HepG2 (cell line): ENCODE data around the gene NAA38.

Experiments used
- EP300 ChIP-seq, 3 experiments: sonication (generic) in 1 of 3; formaldehyde crosslinking in 1 of 3; IDR thresholded peaks; 2 replicates each; pipeline versions ENCODE4 v1.5.1 to v1.6.1; 2011 to 2020; ENCODE audit warnings: low read depth in 2 of 3, low read length in 2 of 3, borderline replicate concordance in 1 of 3, improper control_type of control experiment in 1 of 3, mild to moderate bottlenecking in 1 of 3, missing genetic modification reagents in 1 of 3, moderate library complexity in 1 of 3
- KDM1A ChIP-seq: IDR thresholded peaks from 2 replicates; pipeline ENCODE4 v1.6.1; 2016; ENCODE audit warnings: missing compliant biosample characterization
- ZNF274 ChIP-seq: sonication (generic); formaldehyde crosslinking; IDR thresholded peaks from 2 replicates; pipeline ENCODE4 v1.5.1; 2020; ENCODE audit warnings: mild to moderate bottlenecking, missing genetic modification reagents
- ZNF441 ChIP-seq: sonication (generic); formaldehyde crosslinking; IDR thresholded peaks from 2 replicates; pipeline ENCODE4 v1.7.0; 2021; ENCODE audit warnings: missing genetic modification reagents, borderline replicate concordance
- TF ChIP-seq, protein P1 (sequence below): sonication (generic); formaldehyde crosslinking; IDR thresholded peaks from 2 replicates; pipeline ENCODE4 v1.5.0; 2020; ENCODE audit warnings: mild to moderate bottlenecking, missing genetic modification reagents, moderate library complexity
- TF ChIP-seq, protein P2 (sequence below): sonication (generic); formaldehyde crosslinking; IDR thresholded peaks from 2 replicates; pipeline ENCODE4 v1.4.0; 2020; ENCODE audit warnings: missing genetic modification reagents
- TF ChIP-seq, protein P3 (sequence below): fragments of 450-650 bp; IDR thresholded peaks from 2 replicates; pipeline ENCODE4 v1.6.1; 2016

GRCh38 chr17:7883781-7884386 lies 26.5 kb upstream of the NAA38 start:
- no peak for TF ChIP-seq ZNF274 (CRISPR knock-in tag)
- no peak for TF ChIP-seq ZNF441 (CRISPR knock-in tag)
- TF ChIP-seq, protein P1, sequence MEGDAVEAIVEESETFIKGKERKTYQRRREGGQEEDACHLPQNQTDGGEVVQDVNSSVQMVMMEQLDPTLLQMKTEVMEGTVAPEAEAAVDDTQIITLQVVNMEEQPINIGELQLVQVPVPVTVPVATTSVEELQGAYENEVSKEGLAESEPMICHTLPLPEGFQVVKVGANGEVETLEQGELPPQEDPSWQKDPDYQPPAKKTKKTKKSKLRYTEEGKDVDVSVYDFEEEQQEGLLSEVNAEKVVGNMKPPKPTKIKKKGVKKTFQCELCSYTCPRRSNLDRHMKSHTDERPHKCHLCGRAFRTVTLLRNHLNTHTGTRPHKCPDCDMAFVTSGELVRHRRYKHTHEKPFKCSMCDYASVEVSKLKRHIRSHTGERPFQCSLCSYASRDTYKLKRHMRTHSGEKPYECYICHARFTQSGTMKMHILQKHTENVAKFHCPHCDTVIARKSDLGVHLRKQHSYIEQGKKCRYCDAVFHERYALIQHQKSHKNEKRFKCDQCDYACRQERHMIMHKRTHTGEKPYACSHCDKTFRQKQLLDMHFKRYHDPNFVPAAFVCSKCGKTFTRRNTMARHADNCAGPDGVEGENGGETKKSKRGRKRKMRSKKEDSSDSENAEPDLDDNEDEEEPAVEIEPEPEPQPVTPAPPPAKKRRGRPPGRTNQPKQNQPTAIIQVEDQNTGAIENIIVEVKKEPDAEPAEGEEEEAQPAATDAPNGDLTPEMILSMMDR (CRISPR knock-in tag): no peak
- no peak for TF ChIP-seq KDM1A (CRISPR knock-in tag)
- TF ChIP-seq EP300 (IDR thresholded peaks at IDR 0.05; ENCODE audit: low read depth in 2 of 2, low read length in 2 of 2): no peak
- TF ChIP-seq EP300 (CRISPR knock-in tag; IDR thresholded peaks at IDR 0.05; ENCODE audit: borderline replicate concordance): no peak
- TF ChIP-seq, protein P2, sequence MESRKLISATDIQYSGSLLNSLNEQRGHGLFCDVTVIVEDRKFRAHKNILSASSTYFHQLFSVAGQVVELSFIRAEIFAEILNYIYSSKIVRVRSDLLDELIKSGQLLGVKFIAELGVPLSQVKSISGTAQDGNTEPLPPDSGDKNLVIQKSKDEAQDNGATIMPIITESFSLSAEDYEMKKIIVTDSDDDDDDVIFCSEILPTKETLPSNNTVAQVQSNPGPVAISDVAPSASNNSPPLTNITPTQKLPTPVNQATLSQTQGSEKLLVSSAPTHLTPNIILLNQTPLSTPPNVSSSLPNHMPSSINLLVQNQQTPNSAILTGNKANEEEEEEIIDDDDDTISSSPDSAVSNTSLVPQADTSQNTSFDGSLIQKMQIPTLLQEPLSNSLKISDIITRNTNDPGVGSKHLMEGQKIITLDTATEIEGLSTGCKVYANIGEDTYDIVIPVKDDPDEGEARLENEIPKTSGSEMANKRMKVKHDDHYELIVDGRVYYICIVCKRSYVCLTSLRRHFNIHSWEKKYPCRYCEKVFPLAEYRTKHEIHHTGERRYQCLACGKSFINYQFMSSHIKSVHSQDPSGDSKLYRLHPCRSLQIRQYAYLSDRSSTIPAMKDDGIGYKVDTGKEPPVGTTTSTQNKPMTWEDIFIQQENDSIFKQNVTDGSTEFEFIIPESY: no peak
- TF ChIP-seq, protein P3, sequence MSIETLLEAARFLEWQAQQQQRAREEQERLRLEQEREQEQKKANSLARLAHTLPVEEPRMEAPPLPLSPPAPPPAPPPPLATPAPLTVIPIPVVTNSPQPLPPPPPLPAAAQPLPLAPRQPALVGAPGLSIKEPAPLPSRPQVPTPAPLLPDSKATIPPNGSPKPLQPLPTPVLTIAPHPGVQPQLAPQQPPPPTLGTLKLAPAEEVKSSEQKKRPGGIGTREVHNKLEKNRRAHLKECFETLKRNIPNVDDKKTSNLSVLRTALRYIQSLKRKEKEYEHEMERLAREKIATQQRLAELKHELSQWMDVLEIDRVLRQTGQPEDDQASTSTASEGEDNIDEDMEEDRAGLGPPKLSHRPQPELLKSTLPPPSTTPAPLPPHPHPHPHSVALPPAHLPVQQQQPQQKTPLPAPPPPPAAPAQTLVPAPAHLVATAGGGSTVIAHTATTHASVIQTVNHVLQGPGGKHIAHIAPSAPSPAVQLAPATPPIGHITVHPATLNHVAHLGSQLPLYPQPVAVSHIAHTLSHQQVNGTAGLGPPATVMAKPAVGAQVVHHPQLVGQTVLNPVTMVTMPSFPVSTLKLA: no peak
